ENCODE measurements around the gene CCSER1.
"Not testable (repeated sequence)": the region's sequence is repeated elsewhere in the genome, so short reads cannot be mapped to it uniquely, and the experiment has no call there.

Gene CCSER1

GRCh38 chr4:90584051-90584450 is 456.9 kb downstream of the CCSER1 start:
- no peak for DNase-seq

DNA sequence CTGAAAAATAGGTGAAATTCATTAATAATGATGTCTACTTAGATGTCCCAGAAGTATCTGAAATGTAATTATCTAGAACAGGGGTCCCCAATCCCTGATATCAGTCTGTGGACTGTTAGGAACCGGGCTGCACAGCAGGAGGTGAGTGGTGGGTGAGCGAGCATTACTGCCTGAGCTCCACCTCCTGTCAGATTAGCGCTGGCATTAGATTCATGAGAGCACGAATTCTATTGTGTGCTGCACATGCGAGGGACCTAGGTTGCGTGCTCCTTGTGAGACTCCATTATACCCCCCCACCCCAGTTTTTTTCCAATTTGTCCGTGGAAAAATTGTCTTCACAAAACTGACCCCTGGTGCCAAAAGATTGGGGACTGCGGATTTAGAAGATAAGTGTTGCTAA is 458.8 kb downstream of the CCSER1 start:
- DNase-seq = no peak

DNA sequence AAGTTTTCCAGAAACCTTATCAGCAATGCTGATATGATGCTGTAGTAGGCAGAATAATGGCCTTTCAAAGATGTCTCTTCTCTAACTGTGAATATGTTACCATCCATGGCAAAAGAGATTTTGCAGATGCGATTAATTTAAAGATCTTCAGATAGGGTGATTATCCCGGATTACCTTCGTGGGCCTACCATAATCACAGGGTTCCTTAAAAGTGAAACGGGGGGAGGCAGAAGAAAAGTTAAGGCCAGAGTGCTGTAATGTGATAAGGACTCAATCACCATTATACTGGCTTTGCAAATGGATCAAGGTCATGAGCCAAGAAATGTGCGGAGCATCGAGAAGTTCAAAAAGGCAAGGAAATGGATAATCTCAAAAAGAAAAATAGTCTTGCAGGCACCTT is 459.6 kb downstream of the CCSER1 start:
- no peak for DNase-seq

GRCh38 chr4:90597927-90598326 is 470.7 kb downstream of the CCSER1 start:
- DNase-seq = no peak

DNA sequence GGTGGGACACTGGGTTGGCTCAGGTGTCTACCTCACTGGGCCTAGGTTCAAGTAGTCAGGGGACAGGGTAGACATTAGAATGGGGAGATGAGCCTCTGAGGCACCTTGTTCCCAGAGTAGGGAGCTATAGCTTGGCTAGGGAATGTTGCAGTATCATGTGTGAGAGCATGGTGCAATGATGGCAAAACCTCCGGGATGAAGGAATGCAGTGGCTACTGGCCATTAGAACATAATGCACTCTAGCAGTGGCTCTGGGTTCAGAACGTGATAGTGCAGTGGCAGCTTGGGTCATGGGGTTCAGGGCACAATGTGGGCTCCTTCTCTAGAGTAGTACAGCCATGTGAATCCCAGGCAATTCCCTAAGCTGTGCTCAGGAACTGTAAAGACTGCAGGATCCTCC is 471.5 kb downstream of the CCSER1 start:
- DNase-seq = no peak

- DNase-seq = no peak
These were observed 475.5 kb downstream of the CCSER1 start for GRCh38 chr4:90602726-90603125.

- DNase-seq = no peak
These were observed 476.3 kb downstream of the CCSER1 start for GRCh38 chr4:90603540-90603939.

DNA sequence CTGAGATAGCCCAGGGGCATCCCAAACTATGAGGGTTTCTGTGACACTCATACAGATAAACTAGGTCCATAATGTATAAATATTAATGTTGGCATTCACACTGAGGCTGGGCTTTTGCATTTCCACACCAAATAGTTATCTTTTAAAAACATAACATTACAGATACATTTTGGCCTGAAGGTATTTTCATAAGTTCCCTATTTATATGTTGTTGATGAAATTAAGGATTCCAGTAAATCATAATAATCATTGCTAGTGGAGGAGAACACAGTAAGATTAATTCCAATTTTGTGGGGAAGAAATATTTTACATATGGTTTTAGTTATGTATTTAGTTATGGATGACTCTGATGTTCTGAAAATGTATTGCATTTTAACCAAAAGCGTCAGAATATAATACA is 479.6 kb downstream of the CCSER1 start:
- DNase-seq = no peak

GRCh38 chr4:90614371-90614770 is 487.2 kb downstream of the CCSER1 start:
- DNase-seq = no peak

DNA sequence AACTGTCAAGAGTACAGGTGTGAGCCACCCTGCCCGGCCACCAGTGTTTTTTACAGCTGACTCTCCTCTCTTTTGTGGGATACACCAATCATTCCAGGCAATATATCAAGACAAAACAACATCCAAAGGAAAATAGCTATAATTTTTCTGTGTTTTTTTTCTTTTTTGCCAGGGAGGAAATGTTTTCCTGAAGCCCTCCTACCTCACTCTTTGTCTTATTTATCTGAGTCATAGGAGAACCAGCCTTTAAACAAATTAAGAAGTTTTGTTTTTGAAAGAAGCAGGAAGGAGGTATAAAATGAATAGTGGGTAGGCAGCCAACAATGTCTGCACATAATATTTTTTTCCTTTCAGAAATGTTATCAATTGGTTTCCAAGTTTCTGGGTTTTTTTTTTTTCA is 493.9 kb downstream of the CCSER1 start:
- DNase-seq = no peak

- no peak for DNase-seq
These were observed 497.6 kb downstream of the CCSER1 start for GRCh38 chr4:90624781-90625180.

DNA sequence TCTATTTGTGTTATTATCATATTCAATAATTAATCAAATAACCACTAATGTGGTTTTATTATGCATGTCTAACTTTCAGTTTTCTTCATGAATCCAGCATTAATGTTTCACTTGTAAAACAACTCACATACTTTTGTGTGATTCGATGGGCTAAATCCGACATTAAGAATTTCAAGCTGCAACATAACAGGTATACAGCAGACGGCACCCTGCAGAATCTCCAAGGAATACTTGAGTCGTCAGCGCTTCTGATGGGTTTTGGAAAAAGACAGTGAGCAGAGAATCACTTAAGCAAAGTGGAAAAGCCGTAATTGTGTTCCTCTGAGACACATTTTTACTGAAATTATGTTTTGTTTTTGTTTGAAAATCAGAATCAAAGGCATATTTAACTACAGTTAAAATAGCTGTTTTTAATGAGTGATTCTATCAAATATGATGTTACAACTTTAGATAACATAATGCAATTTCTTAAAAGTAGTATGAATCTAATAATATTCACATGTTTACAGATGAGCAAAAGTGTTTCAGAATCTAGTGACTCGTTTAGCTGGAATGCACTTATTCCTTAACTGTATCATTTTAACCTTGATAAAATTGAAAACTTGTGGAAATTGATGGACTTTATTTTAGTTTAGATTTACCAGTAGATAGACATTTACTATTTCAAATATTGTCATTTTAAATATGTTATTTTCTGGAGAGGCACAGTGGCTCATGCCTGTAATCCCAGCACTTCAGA is 514.8 kb downstream of the CCSER1 start:
- no peak for DNase-seq

DNA sequence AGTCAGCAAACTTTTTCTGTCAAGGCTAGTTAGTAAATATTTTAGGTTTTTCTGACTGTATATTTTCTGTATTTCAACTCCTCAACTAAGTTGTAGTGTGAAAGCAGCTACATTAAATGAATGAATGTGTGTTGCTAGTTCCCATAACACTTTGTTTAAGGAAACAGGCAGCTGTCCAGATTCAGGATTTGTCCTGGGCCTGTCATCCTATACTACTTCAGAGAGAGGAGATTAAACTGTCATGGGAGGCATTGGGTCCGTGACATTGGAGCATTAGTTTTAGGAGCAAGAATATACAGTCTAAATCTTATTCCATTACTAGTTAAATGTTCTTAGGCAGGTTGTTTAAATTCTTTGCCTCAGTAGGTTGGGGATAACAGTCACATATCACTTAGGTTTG is 516.0 kb downstream of the CCSER1 start:
- no peak for DNase-seq

GRCh38 chr4:90648311-90648710 is 521.1 kb downstream of the CCSER1 start:
- DNase-seq = no peak

- DNase-seq = no peak
These were observed 521.6 kb downstream of the CCSER1 start for GRCh38 chr4:90648791-90649190.

GRCh38 chr4:90660672-90661071 is 533.5 kb downstream of the CCSER1 start:
- DNase-seq = no peak

DNA sequence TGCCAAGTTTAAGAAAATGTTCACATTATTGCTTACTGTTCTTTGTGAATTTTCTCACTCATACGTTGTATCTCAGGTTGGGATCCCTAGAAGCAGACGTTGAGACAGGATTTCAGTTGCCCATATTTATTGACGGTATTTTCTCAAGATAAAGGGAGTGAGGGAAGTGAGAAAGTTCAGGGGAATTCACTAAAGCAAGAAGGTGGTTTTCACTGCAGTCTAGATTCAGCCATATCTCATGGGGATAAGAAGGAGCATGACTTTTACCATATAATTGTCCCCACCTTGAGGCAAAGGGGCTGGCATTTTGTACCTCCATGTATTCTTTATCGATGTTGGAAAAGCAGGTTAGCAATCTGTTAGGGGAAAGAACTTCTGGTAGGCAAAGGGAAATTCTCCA is 543.0 kb downstream of the CCSER1 start:
- DNase-seq = no peak

DNA sequence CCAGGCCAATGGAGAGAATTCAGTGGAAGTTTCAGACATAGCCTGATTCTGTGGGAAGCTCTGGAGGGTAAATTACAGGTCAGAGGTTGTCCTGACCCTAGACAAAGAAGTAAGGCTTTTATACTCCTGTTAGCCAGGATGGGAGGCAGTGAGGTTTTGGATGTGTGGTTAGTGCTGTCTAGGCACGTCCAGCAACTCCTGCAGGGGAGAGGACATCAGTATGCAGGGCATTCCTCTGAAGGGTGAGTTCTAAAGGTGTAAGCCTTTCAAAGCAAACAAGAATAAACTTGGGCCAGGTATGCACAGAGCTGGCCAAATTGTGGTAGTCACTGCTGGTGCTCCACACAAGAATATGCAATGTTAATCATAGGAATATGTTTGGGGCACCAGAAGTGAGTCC is 562.5 kb downstream of the CCSER1 start:
- no peak for DNase-seq

GRCh38 chr4:90695411-90695810 is 568.2 kb downstream of the CCSER1 start:
- no peak for DNase-seq

DNA sequence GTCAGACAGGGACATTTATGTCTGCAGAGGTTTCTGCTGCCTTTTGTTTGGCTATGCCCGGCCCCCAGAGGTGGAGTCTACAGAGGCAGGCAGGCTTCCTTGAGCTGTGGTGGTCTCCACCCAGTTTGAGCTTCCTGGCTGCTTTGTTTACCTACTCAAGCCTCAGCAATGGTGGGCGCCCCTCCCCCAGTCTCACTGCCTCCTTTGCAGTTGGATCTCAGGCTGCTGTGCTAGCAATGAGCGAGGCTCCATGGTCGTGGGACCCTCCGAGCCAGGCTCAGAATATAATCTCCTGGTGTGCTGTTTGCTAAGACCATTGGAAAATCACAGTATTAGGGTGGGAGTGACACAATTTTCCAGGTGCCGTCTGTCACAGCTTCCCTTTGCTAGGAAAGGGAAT is 578.3 kb downstream of the CCSER1 start:
- DNase-seq = not testable (repeated sequence)

GRCh38 chr4:90715242-90715641 is 588.0 kb downstream of the CCSER1 start:
- DNase-seq = no peak

GRCh38 chr4:90718931-90719330 is 591.7 kb downstream of the CCSER1 start:
- DNase-seq = no peak

GRCh38 chr4:90727938-90728337 is 600.7 kb downstream of the CCSER1 start:
- DNase-seq = no peak

DNA sequence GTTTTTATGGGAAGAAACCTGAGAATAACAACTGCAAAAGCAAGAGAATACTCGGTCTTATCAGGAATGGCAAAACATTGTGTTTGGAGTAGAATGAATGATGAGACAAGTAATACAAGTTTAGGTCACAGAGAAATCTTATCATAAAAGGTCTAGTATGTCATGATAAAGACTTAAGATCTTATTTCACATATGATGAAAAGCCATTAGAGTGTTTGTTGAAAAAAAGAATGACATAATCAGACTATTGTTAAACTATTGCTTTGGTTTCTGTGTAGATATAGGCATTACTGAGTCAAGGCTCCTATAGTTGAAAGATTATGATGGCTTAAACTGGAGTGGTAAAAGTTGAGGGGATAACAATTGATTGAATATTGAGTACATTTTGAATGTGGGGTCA is 603.6 kb downstream of the CCSER1 start:
- no peak for DNase-seq

DNA sequence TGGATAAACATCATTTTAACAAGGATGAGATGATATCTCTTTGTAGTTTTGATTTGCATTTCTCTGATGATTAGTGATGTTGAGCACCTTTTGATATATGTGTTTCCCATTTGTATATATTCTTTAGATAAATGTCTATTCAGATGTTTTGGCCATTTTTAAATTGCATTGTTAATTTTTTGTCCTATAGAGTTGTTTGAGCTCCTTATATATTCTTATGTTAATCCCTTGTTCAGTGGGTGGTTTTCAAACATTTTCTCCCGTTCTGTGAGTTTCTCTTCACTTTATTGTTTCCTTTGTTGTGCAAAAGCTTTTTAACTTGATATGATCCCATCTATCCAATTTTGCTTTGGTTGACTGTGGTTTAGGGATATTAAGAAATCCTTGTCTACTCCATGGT is 606.0 kb downstream of the CCSER1 start:
- DNase-seq = no peak

- no peak for DNase-seq
These were observed 618.0 kb downstream of the CCSER1 start for GRCh38 chr4:90745176-90745575.
